ENCODE results near the gene RALGAPA1.
"Not testable (repeated sequence)": the region's sequence is repeated elsewhere in the genome, so short reads cannot be mapped to it uniquely, and the experiment has no call there.

The RALGAPA1 gene

GRCh38 chr14:35766036-35766699 lies 42.9 kb downstream of the RALGAPA1 start:
- no peak for DNase-seq (ENCODE audit: low read depth in 4 of 4, low spot score in 1 of 4)

DNA sequence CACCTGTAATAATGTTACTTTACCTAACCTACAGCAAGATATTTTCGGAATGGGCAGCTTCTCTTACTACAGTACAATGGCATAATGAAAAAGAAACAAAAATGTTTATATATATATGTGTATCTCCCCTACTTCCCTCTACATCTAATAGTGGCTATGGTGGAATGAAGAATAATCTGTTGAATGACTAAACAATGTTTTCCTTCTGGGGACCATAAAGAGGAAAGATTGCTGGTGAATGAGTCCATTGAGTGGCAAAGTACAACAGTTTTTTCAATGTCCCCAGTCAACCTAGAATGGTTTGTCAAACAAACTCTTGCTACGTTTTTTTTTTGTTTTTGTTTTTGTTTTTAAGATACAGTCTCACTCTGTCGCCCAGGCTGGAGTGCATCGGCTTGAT lies 47.2 kb downstream of the RALGAPA1 start:
- no peak for DNase-seq (ENCODE audit: low read depth in 4 of 4, low spot score in 1 of 4)

GRCh38 chr14:35760143-35760542 lies 49.0 kb downstream of the RALGAPA1 start:
- no peak for DNase-seq (ENCODE audit: low read depth in 4 of 4, low spot score in 1 of 4)

- no peak for DNase-seq (ENCODE audit: low read depth in 4 of 4, low spot score in 1 of 4)
Measured at GRCh38 chr14:35758523-35759129, 50.5 kb downstream of the RALGAPA1 start.

- DNase-seq (ENCODE audit: low read depth in 4 of 4, low spot score in 1 of 4), result no peak
Measured at GRCh38 chr14:35754671-35755070, 54.4 kb downstream of the RALGAPA1 start.

GRCh38 chr14:35752380-35752779 lies 56.7 kb downstream of the RALGAPA1 start:
- no peak for DNase-seq (ENCODE audit: low read depth in 4 of 4, low spot score in 1 of 4)

- no peak for DNase-seq (ENCODE audit: low read depth in 4 of 4, low spot score in 1 of 4)
Measured at GRCh38 chr14:35750202-35750904, 58.7 kb downstream of the RALGAPA1 start.

DNA sequence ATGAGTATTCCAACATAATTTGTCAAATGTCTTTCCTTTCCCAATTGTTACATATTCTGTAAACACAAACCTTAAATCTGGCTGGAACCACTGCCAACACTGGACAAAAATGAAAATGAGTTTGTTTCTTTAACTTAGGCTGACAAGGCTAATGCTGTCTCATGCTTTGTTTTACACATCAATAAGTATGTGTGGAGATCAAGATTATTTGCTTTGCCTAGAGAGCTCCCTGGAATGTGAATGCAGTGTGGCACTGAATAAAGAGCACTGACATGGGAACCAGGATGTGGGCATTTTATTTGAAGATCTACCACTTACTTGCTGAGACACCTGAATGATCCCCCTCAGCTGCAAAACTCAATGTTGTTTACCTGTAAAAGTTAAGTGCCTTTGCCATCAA lies 61.7 kb downstream of the RALGAPA1 start:
- DNase-seq (ENCODE audit: low read depth in 4 of 4, low spot score in 1 of 4), result no peak

DNA sequence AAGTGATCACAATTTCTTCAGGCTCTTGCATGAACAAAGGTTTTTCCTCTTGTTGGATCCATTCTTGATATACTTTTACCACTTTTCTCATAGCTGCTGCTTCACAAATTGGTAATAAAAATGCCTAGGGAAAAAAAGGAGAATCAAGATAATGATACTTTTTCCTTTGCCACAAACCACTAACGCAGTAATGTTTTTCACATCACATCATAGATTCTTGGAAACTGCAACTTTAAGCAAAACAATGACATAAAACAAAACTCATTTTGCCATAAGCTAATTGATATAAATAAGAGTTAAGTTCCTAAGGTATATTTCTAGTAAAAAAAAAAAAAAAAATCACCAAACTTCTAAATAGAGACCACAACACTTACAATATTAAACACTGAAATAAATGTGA lies 66.7 kb downstream of the RALGAPA1 start:
- DNase-seq (ENCODE audit: low read depth in 4 of 4, low spot score in 1 of 4), result no peak

DNA sequence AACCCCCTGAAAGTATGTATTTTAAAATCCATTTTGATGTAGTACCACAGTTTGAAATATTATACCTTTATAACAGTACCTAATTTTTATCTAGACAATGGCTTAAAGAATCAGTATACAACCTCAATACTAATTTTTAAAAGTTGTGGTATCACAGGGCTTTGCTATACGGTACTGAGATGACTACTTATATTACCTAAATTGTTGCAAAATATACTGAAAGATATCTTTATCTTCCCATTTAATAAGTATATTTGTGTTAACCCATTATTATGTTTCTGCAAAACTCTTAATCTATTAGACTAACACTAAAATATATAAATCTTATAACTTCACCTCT lies 67.1 kb downstream of the RALGAPA1 start:
- no peak for DNase-seq (ENCODE audit: low read depth in 4 of 4, low spot score in 1 of 4)

- no peak for DNase-seq (ENCODE audit: low read depth in 4 of 4, low spot score in 1 of 4)
Measured at GRCh38 chr14:35741345-35742031, 67.6 kb downstream of the RALGAPA1 start.

- DNase-seq (ENCODE audit: low read depth in 4 of 4, low spot score in 1 of 4), result no peak
Measured at GRCh38 chr14:35740215-35740614, 68.9 kb downstream of the RALGAPA1 start.

GRCh38 chr14:35735163-35735562 lies 73.9 kb downstream of the RALGAPA1 start:
- not testable (repeated sequence) for DNase-seq (ENCODE audit: low read depth in 4 of 4, low spot score in 1 of 4)

- not testable (repeated sequence) for DNase-seq (ENCODE audit: low read depth in 4 of 4, low spot score in 1 of 4)
Measured at GRCh38 chr14:35733510-35733909, 75.6 kb downstream of the RALGAPA1 start.

- DNase-seq (ENCODE audit: low read depth in 4 of 4, low spot score in 1 of 4), result no peak
Measured at GRCh38 chr14:35730871-35731270, 78.2 kb downstream of the RALGAPA1 start.

DNA sequence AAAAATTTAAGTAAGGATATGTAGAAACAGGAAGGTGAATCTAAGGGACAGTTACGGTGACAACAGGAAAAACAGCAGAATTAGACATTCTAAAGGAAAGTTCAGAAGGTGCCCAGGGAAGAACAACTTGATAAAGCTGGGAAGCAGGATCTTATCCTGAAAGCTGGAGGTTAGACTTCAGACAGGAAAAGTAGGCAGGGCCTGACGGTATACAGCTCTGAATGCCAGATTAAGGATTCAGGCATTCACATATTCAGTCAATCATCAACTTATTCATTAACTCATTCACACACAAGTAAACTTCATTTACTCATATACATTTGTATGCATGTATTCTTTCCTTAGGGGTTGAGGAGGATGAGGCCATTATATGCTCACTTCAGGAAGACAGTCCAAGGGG lies 81.3 kb downstream of the RALGAPA1 start:
- DNase-seq (ENCODE audit: low read depth in 4 of 4, low spot score in 1 of 4), result no peak

- DNase-seq (ENCODE audit: low read depth in 4 of 4, low spot score in 1 of 4), result no peak
Measured at GRCh38 chr14:35725930-35726329, 83.2 kb downstream of the RALGAPA1 start.

DNA sequence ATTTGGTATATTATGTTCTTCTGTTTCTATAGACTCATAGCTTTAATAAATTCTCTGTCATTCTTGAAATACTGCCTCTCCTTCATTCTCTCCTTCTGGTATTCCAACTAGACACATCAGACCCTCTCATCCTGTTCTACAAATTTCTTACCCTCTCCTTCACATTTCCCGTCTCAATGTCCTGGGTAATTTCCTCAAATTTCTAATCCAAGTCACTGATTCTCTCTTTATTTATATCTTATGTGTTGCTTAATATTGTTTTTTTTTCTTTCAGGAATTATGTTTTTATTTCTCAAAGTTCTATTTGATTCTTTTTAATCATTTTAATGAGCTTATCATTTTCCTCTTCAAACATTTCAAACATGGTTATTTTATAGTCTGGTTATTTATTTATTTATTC lies 94.0 kb downstream of the RALGAPA1 start:
- no peak for DNase-seq (ENCODE audit: low read depth in 4 of 4, low spot score in 1 of 4)

GRCh38 chr14:35712466-35712865 lies 96.6 kb downstream of the RALGAPA1 start:
- no peak for DNase-seq (ENCODE audit: low read depth in 4 of 4, low spot score in 1 of 4)

DNA sequence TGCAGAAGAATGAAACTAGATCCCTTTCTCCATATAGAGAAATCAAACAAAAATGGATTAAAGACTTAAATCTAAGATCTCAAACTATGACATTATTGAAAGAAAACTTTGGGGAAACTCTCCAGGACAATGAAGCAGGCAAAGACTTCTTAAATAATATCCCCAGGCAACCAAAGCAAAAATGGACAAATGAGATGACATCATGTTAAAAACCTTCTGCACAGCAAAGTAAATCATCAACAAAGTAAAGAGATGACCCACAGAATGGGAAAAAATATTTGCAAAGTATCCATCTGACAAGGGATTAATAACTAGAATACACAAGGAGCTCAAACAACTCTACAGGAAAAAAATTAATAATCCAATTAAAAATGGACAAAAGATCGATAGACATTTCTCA lies 101.0 kb downstream of the RALGAPA1 start:
- no peak for DNase-seq (ENCODE audit: low read depth in 4 of 4, low spot score in 1 of 4)

GRCh38 chr14:35705636-35706035 lies 103.5 kb downstream of the RALGAPA1 start:
- DNase-seq (ENCODE audit: low read depth in 4 of 4, low spot score in 1 of 4), result no peak
